Measurements from ENCODE around the gene GFOD1.
"Not testable (repeated sequence)": the region's sequence is repeated elsewhere in the genome, so short reads cannot be mapped to it uniquely, and the experiment has no call there.

Gene GFOD1

DNA sequence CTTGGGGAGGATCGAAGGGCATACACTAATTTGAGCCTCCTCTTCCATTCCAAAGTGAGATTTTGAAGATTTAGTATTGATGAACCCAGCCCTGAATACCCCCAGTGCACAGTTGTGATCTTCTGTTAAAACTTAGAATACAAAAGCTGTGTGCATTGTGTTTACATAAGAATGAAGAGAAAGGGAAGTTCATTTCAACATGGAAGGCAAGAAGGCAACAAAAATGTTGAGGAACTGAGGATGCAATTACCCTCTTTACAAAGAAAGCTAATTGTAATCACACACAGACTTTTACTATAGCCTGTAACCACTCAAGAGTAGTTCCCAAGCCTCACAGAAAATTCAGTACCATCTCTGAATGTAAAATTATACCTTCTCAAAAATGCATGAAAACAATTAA, 49.3 kb downstream of the GFOD1 start:
- TF ChIP-seq, protein P1, sequence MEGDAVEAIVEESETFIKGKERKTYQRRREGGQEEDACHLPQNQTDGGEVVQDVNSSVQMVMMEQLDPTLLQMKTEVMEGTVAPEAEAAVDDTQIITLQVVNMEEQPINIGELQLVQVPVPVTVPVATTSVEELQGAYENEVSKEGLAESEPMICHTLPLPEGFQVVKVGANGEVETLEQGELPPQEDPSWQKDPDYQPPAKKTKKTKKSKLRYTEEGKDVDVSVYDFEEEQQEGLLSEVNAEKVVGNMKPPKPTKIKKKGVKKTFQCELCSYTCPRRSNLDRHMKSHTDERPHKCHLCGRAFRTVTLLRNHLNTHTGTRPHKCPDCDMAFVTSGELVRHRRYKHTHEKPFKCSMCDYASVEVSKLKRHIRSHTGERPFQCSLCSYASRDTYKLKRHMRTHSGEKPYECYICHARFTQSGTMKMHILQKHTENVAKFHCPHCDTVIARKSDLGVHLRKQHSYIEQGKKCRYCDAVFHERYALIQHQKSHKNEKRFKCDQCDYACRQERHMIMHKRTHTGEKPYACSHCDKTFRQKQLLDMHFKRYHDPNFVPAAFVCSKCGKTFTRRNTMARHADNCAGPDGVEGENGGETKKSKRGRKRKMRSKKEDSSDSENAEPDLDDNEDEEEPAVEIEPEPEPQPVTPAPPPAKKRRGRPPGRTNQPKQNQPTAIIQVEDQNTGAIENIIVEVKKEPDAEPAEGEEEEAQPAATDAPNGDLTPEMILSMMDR (conservative IDR thresholded peaks at IDR 0.05; ENCODE audit: control insufficient read depth, insufficient read depth, low read depth, low read length), result no peak
- DNase-seq (ENCODE audit: low read depth), result no peak
- H3K4me3 ChIP-seq (ENCODE audit: control insufficient read depth, low read depth, low read length), result no peak overlapping the region

DNA sequence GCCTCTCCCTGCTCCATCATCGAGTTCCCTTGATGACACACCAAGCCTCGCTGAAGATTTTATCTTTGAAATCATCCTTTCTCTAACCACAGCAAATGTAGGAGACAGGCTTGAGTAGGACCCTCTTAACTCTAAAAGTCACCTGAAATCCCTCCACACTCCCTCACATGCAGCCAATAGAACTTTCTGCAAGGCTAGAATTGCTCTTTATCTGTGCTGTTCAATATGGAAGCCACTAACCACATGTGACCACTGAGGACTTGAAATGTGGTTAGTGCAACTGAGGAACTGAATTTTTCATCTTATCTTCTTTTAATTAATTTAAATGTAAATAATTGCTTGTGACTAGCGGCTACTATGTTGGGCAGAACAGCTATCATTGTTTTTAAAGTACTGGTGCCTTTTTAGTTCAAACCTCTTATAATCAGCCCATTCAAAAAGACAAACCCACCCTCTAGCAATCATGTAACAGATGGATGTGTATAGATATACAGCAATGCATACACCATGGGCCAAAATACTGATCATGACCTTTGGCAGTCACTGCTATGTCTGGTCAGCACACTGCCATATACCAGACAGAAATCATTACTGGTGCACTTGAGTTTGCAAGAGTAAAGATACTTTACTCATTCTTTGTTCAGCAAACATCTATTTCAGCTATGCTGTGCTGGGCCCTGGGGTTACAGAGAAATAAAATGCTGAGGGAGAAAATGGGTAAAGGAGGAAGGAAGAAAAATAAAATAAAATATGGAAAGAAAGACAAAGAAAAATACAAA, 50.0 kb downstream of the GFOD1 start:
- no peak overlapping the region for H3K4me3 ChIP-seq (ENCODE audit: control insufficient read depth, low read depth, low read length)
- TF ChIP-seq, protein P1 (conservative IDR thresholded peaks at IDR 0.05; ENCODE audit: control insufficient read depth, insufficient read depth, low read depth, low read length), result no peak
- no peak for DNase-seq (ENCODE audit: low read depth)

DNA sequence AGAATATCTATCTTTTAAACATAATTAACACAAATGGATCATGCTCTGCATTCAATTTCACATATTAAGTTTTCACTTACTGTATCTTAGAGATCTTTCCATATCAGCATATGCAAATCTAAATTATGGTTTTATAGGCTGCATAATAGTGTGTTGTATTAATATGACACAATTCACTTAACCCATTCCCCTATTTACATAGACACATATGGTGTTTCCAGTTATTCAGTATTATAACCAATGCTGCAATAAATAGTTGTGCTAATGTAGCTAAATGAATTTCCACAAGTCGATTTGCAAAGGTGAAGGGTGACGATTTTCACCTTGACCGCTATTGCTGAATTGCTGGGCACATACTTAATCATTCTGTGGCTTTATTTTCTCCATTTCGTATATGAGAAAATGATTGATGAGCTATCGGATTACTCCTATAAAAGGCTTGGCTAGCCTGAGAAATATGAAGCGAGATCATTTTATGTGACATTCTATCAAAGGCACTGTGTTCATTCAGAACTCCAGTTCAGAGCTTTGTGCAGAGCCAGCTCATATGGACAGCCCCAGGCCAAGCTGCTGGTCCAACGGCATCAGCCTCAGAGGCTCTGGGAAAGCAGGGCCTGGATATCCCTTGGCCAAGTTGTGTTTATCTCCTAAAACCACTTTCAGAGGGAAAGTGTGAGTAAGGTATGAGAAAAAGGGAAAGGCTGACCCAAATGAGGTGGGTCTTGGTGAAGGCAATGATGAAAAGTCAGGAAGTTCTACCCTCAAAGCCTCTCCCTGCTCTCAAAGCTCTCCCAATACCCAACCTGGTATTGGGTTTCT, 50.8 kb downstream of the GFOD1 start:
- DNase-seq (ENCODE audit: low read depth), result no peak
- TF ChIP-seq, protein P1 (conservative IDR thresholded peaks at IDR 0.05; ENCODE audit: control insufficient read depth, insufficient read depth, low read depth, low read length), result no peak
- no peak overlapping the region for H3K4me3 ChIP-seq (ENCODE audit: control insufficient read depth, low read depth, low read length)

DNA sequence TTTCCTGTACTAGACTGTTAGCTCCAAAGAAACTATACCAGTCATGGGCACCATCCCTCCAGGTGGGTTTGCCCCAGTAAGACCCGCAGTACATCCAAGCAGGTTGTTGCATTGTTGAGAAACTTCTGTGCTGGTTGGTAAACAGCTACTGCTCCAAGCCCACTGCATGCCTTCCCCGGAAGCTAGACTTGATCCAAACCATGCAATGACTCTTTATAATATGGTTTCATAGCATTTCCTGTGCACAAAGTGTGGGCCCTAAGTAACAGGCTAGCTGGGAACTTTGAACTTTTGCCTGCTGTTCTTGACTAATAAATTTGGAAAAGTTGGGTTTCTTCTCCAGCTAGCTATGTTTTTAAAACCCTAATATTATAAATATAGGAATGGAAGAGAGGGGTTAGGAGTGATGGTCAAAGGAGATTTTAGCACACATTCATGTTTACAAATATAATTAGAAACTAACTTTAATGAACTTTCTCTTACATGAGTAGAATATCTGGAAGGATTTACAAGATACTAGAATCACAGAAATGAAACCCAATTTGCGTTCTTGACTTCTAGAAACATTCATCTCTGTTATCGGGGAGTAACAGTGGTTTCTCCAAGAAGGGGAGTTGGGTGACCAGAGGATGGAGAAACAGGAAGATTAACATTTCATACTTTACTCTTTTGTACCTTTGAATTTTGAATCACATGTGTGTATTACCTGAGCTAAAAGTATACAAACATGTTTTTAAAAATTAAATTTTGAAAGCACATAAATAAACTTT, 51.7 kb downstream of the GFOD1 start:
- TF ChIP-seq, protein P1 (conservative IDR thresholded peaks at IDR 0.05; ENCODE audit: control insufficient read depth, insufficient read depth, low read depth, low read length), result no peak
- no peak overlapping the region for H3K4me3 ChIP-seq (ENCODE audit: control insufficient read depth, low read depth, low read length)
- DNase-seq (ENCODE audit: low read depth), result no peak

DNA sequence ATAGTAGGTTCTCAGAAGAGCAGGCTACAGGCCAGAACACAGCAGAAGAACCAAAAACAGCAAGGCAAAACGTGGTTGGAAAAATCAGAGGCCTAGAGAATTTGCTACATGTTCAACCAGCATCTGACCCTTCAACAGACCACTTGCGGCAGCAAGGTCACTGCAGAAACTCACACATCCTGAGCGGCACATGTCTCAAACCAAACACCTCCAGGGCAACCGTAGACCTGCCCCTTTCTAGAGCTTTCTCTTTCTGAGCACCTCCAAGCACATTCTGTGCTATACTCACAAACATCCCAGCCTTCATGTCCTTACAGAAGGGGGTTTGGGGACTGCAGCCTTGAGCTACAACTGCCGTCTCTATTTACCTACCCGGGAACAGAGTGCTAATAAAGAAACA, 52.6 kb downstream of the GFOD1 start:
- H3K4me3 ChIP-seq (ENCODE audit: control insufficient read depth, low read depth, low read length), result no peak overlapping the region
- TF ChIP-seq, protein P1 (conservative IDR thresholded peaks at IDR 0.05; ENCODE audit: control insufficient read depth, insufficient read depth, low read depth, low read length), result no peak
- no peak for DNase-seq (ENCODE audit: low read depth)

DNA sequence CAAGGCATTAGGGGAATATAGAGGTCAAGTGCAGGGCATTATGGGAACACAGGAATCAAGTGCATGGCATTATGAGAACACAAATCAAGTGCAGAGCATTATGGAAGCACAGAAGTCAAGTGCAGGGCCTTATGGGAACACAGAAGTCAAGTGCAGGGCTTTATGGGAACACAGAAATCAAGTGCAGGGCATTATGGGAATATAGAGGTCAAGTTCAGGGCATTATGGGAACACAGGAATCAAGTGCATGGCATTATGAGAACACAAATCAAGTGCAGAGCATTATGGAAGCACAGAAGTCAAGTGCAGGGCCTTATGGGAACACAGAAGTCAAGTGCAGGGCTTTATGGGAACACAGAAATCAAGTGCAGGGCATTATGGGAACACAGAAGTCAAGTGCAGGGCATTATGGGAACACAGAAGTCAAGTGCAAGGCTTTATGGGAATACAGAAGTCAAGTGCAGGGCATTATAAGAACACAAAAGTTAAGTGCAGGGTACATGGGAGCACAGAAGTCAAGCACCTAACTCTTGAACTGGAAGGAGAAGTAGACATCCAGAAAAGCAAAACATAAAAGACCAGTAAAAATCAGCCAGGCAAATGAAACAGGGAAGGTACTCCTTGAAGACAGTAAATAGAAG, 53.1 kb downstream of the GFOD1 start:
- DNase-seq (ENCODE audit: low read depth); H3K4me3 ChIP-seq (ENCODE audit: control insufficient read depth, low read depth, low read length): not testable (repeated sequence)

Data from fibroblast of mammary gland (primary cell).